Measurements from ENCODE around the gene AFG1L.
"Not testable (repeated sequence)": the region's sequence is repeated elsewhere in the genome, so short reads cannot be mapped to it uniquely, and the experiment has no call there.

AFG1L gene

DNA sequence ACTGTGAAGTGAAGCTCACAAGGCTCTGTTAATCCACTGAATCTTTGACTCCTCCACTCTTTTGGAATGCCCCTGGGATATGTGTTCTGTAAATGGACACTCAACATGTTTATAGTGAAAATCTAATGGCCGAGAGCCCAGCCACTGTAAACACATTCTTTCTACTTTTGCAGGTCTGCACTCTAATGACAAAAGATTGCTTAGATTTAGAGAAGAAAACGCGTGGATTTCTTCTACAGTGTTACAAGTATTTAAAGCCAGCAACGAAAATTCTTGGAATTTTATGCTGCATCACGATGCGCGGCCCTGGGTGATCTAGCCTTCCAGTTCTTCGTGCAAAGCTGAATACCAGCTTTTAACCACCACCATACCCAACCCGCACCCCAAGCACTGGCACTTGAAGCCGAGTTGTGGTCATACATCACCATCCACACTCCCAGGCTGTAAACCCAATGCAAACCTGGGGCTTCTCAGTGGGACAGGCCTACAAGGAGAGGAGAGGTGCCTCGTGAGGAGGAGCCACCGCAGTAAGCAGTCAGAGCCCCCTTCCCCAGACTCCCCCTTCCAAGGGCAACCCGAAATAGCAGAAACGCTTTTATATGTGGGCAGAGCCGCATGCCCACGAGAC is 262.1 kb downstream of the AFG1L start:
- H3K4me1 ChIP-seq (ENCODE audit: control insufficient read depth in 5 of 5, insufficient read depth in 5 of 5, low read length in 5 of 5), result peaks cover 0 to 41% (median 24%) of the 10 kb centered on the region in 5 donors
- no peaks in the 10 kb centered on the region for H3K36me3 ChIP-seq (ENCODE audit: control insufficient read depth in 5 of 5, insufficient read depth in 5 of 5, low read length in 5 of 5)
- no peaks in the 10 kb centered on the region for H3K27me3 ChIP-seq (ENCODE audit: control insufficient read depth in 5 of 5, insufficient read depth in 4 of 5, low read length in 5 of 5)
- peak overlapping the region; percentile 76 to 87 (median 79) for H3K9ac ChIP-seq (ENCODE audit: low read length in 5 of 5)
- peak overlapping the region; percentile 81 for H3K27ac ChIP-seq (ENCODE audit: low read depth, low read length)
- peak overlapping the region; percentile 75 to 97 (median 79) for H3K4me3 ChIP-seq (ENCODE audit: low read depth in 1 of 5, low read length in 5 of 5)
- no peaks in the 10 kb centered on the region for H3K9me3 ChIP-seq (ENCODE audit: control insufficient read depth in 5 of 5, low read length in 5 of 5)

DNA sequence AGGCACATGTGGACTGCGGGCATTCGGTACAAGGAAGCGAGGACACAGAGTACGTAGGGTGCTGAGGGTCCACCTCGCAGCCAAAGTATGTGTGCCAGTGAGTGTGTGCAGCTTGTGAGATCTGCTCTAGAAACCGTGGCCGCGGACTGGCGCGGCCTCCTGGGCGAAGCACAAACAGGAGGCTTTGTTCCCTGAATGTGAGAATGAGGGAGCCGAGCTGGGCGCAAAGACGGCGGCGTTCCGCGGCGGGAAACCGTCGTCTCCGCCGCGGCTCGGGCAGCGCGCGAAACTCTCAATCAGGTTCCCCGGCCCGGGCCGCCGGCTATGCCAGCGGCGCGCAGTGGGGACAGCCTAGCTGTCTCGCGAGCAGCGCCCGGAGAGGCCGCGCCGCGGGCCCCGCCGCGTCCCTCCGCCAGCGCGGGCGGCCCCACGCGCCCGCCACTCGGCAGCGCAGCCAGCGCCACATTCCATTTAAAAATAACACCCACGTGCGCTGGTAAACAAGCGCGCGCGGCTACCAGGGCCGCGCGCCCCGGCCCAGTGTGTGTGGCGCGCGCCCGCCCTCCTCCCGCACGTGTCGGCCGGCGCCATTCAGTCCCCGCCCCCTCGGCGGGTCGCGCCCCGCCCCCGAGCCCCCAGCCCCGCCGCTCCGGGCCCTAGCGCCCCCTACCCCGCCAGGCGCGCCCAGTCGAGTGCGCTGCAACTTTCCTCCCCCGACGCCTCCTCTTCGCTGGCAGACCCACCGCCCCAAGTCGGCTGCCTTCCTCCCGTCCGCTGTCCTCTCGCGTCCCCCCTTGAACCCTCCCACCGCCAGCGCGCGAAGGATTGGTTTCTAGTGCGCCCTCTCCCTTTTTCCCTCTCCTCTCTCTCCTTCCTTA is 262.9 kb downstream of the AFG1L start:
- Histone ChIP-seq H3K4me1 (ENCODE audit: control insufficient read depth in 5 of 5, insufficient read depth in 5 of 5, low read length in 5 of 5) (peaks cover 0 to 48% (median 31%) of the 10 kb centered on the region in 5 donors), H3K9ac (ENCODE audit: low read length in 5 of 5) (peak overlapping the region; percentile 77 to 87 (median 82))

DNA sequence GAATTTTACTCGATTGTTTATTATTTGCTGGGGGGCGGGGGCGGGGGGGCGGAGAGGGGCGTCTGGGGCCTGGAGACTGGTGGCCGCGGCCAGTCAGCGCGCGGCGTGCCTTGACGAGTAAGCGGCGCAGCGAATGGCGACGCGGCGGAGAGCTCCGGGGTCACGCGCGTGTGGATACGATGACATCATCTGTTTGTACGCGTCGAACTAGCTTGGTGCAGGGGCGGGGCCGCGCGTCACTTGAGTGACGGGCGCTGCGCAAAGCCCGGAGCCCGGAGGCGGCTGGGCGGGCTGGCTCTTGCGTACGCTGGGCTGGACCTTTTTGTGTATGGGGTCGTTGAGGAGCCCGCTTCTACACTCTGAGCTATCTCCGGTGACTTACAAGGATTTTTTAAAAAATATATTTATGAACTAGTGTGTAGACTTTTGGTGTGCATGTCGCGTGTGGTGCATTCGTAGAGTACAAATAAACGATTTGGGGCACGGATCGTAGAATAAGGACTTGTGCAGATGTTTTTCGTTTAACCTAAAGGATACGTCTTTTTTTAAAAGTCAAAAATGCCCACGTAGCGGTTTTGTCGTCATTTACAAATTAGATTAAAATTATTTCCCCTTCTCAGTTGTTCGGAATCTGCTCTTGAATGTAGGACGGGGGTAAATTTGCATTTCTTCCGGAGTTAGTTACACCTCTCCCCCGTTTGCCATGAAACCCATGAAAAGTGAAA is 263.7 kb downstream of the AFG1L start:
- Histone ChIP-seq H3K9ac (ENCODE audit: low read length in 5 of 5) (peak overlapping the region; percentile 50 to 89 (median 86)), H3K9me3 (ENCODE audit: control insufficient read depth in 5 of 5, low read length in 5 of 5) (no peaks in the 10 kb centered on the region), H3K4me3 (ENCODE audit: low read depth in 1 of 5, low read length in 5 of 5) (peak overlapping the region; percentile 84 to 97 (median 89)), H3K36me3 (ENCODE audit: control insufficient read depth in 5 of 5, insufficient read depth in 5 of 5, low read length in 5 of 5) (no peaks in the 10 kb centered on the region), H3K4me1 (ENCODE audit: control insufficient read depth in 5 of 5, insufficient read depth in 5 of 5, low read length in 5 of 5) (peaks cover 0 to 56% (median 39%) of the 10 kb centered on the region in 5 donors), H3K27me3 (ENCODE audit: control insufficient read depth in 5 of 5, insufficient read depth in 4 of 5, low read length in 5 of 5) (no peaks in the 10 kb centered on the region), H3K27ac (ENCODE audit: low read depth, low read length) (peak overlapping the region; percentile 97)

More for the DNA sequence above, 262.9 kb downstream of the AFG1L start:
- Histone ChIP-seq H3K9me3 (ENCODE audit: control insufficient read depth in 5 of 5, low read length in 5 of 5) (no peaks in the 10 kb centered on the region), H3K27ac (ENCODE audit: low read depth, low read length) (peak overlapping the region; percentile 88), H3K27me3 (ENCODE audit: control insufficient read depth in 5 of 5, insufficient read depth in 4 of 5, low read length in 5 of 5) (no peaks in the 10 kb centered on the region), H3K36me3 (ENCODE audit: control insufficient read depth in 5 of 5, insufficient read depth in 5 of 5, low read length in 5 of 5) (no peaks in the 10 kb centered on the region), H3K4me3 (ENCODE audit: low read depth in 1 of 5, low read length in 5 of 5) (peak overlapping the region; percentile 75 to 97 (median 79))

DNA sequence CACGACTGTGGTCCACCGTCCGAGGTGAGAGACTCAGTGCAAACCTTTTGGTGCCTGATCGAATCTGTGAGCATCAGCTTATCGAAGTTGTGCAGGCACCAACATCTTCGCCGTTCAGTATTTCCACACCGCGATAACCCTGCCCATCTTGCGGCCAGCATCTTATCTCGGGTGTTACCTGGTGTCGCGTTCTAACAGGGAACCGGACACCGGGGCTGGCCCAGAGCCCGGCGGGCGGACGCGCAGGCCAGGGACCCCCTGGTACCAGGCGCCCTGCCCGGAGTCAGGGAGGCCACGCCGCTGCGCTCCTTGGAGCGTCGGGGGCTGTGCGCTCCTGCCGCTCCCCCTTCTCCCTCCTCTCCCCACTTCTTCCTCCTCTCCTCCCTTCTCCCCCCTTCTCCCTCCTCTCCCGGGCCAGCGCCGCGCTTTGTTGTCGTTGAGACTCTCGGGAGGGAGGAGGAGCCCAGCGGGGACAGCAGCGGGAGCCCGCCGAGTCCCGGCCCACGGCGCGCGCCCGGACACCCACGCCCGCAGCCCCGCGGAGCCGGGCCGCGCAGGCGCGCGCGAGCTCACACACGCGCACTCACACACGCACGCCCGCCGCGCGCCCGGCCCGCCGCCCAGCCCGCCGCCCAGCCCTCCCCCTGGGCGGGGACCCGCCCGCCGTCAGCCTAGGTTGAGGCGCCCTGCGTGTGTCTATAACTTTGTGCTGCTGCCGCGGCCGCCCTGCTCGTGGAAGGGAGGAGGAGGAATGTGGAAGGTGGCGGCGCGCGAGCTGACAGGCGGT is 264.4 kb downstream of the AFG1L start:
- no peaks in the 10 kb centered on the region for H3K9me3 ChIP-seq (ENCODE audit: control insufficient read depth in 5 of 5, low read length in 5 of 5)
- no peaks in the 10 kb centered on the region for H3K36me3 ChIP-seq (ENCODE audit: control insufficient read depth in 5 of 5, insufficient read depth in 5 of 5, low read length in 5 of 5)
- peak overlapping the region; percentile 50 to 96 (median 87) for H3K9ac ChIP-seq (ENCODE audit: low read length in 5 of 5)
- H3K4me3 ChIP-seq (ENCODE audit: low read depth in 1 of 5, low read length in 5 of 5), result peak overlapping the region; percentile 86 to 97 (median 90)
- no peaks in the 10 kb centered on the region for H3K27me3 ChIP-seq (ENCODE audit: control insufficient read depth in 5 of 5, insufficient read depth in 4 of 5, low read length in 5 of 5)
- H3K4me1 ChIP-seq (ENCODE audit: control insufficient read depth in 5 of 5, insufficient read depth in 5 of 5, low read length in 5 of 5), result peaks cover 0 to 64% (median 46%) of the 10 kb centered on the region in 5 donors
- peak overlapping the region; percentile 97 for H3K27ac ChIP-seq (ENCODE audit: low read depth, low read length)

DNA sequence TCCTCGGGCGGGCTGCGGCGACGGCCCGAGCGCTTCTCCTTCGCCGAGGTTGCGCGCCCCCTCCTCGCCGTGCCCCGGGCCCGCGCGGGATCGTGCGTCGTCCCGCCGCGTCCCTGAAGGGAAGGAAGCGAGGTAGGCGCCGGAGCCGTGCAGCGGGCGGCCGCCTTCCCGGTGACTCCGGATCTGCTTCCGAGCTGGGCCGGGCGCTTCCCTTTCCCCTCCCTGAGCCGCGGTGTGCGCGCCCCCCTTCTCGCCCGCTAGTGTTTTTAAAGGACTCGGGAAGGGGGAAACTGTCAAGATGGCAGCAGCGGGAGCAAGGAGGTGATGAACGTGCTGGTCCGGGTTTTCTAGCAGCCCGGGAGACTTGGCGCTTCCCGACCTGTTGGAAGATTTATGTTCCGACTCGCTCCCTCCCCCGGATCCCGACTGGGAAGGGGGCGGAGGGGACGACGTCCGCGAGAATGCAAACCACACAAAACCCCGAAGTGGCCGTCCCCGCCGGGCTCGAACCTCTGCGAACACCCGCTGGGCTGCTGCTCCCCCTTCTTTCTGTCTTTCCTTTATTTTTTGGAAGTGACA is 265.1 kb downstream of the AFG1L start:
- peak overlapping the region; percentile 86 to 97 (median 86) for H3K4me3 ChIP-seq (ENCODE audit: low read depth in 1 of 5, low read length in 5 of 5)

DNA sequence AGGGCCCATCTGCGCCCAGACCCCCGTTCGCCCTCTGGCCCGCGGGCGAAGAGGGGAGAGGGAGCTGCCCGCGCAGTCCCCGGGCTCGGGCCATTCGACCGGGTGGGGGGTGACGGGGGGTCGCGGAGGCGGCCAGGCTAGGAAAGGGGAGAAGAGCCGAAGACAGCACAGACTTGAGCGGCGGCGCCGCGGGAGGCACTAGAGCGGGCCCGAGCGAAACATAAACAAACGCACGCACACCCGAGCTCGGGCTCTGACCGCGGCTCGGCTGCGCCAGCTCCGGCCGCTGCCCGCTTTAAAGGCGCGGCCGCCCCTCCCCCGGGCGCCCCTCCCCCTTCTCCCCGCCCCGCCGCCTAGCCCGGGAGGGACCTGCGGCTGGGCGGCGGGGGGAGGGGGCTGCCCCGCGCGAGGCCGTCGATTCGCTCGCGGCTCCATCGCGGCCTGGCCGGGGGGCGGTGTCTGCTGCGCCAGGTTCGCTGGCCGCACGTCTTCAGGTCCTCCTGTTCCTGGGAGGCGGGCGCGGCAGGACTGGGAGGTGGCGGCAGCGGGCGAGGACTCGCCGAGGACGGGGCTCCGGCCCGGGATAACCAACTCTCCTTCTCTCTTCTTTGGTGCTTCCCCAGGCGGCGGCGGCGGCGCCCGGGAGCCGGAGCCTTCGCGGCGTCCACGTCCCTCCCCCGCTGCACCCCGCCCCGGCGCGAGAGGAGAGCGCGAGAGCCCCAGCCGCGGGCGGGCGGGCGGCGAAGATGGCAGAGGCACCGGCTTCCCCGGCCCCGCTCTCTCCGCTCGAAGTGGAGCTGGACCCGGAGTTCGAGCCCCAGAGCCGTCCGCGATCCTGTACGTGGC is 265.8 kb downstream of the AFG1L start, which contains the start of gene FOXO3:
Gene FOXO3, plus strand, starts transcription at position 455 of the 846 bp plus-strand sequence. Its CDS starts 292 bp downstream, at position 747.
- no peaks in the 10 kb centered on the region for H3K36me3 ChIP-seq (ENCODE audit: control insufficient read depth in 5 of 5, insufficient read depth in 5 of 5, low read length in 5 of 5)
- H3K9ac ChIP-seq (ENCODE audit: low read length in 5 of 5), result peak within 1 kb of the TSS; percentile 75 to 96 (median 87)
- peak within 1 kb of the TSS; percentile 97 for H3K27ac ChIP-seq (ENCODE audit: low read depth, low read length)
- peaks cover 2 to 72% (median 56%) of the 10 kb centered on the region in 5 donors for H3K4me1 ChIP-seq (ENCODE audit: control insufficient read depth in 5 of 5, insufficient read depth in 5 of 5, low read length in 5 of 5)
- no peaks in the 10 kb centered on the region for H3K27me3 ChIP-seq (ENCODE audit: control insufficient read depth in 5 of 5, insufficient read depth in 4 of 5, low read length in 5 of 5)
- H3K4me3 ChIP-seq (ENCODE audit: low read depth in 1 of 5, low read length in 5 of 5), result peak within 1 kb of the TSS; percentile 86 to 97 (median 86)
- H3K9me3 ChIP-seq (ENCODE audit: control insufficient read depth in 5 of 5, low read length in 5 of 5), result no peaks in the 10 kb centered on the region

More for the DNA sequence above, 265.1 kb downstream of the AFG1L start:
- Histone ChIP-seq H3K27ac (ENCODE audit: low read depth, low read length) (peak overlapping the region; percentile 97), H3K4me1 (ENCODE audit: control insufficient read depth in 5 of 5, insufficient read depth in 5 of 5, low read length in 5 of 5) (peaks cover 0 to 71% (median 53%) of the 10 kb centered on the region in 5 donors), H3K36me3 (ENCODE audit: control insufficient read depth in 5 of 5, insufficient read depth in 5 of 5, low read length in 5 of 5) (no peaks in the 10 kb centered on the region), H3K9ac (ENCODE audit: low read length in 5 of 5) (peak overlapping the region in 4 of 5 donors; percentile 86 to 96 (median 91)), H3K27me3 (ENCODE audit: control insufficient read depth in 5 of 5, insufficient read depth in 4 of 5, low read length in 5 of 5) (no peaks in the 10 kb centered on the region), H3K9me3 (ENCODE audit: control insufficient read depth in 5 of 5, low read length in 5 of 5) (no peaks in the 10 kb centered on the region)

DNA sequence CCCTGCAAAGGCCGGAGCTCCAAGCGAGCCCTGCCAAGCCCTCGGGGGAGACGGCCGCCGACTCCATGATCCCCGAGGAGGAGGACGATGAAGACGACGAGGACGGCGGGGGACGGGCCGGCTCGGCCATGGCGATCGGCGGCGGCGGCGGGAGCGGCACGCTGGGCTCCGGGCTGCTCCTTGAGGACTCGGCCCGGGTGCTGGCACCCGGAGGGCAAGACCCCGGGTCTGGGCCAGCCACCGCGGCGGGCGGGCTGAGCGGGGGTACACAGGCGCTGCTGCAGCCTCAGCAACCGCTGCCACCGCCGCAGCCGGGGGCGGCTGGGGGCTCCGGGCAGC is 266.4 kb downstream of the AFG1L start:
- H3K4me1 ChIP-seq (ENCODE audit: control insufficient read depth in 5 of 5, insufficient read depth in 5 of 5, low read length in 5 of 5), result peaks cover 4 to 72% (median 57%) of the 10 kb centered on the region in 5 donors
- H3K9ac ChIP-seq (ENCODE audit: low read length in 5 of 5), result peak overlapping the region in 4 of 5 donors; percentile 72 to 89 (median 78)

DNA sequence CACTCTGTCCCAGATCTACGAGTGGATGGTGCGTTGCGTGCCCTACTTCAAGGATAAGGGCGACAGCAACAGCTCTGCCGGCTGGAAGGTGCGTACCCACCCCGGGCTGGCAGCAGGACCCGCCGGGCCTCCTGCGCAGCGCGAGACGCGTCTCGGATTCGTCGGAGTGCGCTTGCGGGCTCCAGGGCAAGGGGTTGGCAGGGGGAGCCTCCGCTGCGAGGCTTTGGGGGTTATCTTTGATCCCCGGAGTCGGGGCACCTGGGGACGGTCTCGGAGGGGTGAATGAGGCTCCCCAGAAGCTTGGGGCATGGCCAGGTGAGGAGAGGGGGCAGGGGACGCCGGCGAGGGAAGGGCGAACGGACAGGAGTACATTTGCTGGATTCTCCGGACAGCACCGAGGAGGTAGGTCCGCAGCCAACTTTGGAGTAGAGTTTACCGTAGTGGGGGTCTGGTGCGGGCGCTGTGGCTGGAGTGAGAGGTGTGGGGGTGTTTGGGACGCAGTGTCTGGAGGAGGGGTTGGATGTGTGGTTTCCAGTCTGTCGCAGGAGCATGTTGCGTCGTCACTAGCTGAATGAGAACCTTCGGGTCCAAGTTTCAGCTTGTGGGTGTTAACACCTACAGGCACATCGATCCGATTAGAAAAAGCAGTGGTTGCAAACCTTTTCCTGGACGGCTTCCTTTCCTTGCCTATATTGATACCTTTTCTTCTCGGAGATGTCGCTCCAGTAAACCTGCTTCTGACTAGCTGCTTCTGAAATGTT is 267.1 kb downstream of the AFG1L start:
- Histone ChIP-seq H3K9ac (ENCODE audit: low read length in 5 of 5) (peak overlapping the region; percentile 72 to 89 (median 76)), H3K4me3 (ENCODE audit: low read depth in 1 of 5, low read length in 5 of 5) (peak overlapping the region; percentile 80 to 97 (median 90)), H3K4me1 (ENCODE audit: control insufficient read depth in 5 of 5, insufficient read depth in 5 of 5, low read length in 5 of 5) (peaks cover 7 to 72% (median 58%) of the 10 kb centered on the region in 5 donors), H3K36me3 (ENCODE audit: control insufficient read depth in 5 of 5, insufficient read depth in 5 of 5, low read length in 5 of 5) (peaks cover 0 to 4% (median 0%) of the 10 kb centered on the region in 5 donors), H3K27me3 (ENCODE audit: control insufficient read depth in 5 of 5, insufficient read depth in 4 of 5, low read length in 5 of 5) (no peaks in the 10 kb centered on the region), H3K27ac (ENCODE audit: low read depth, low read length) (peak overlapping the region; percentile 88), H3K9me3 (ENCODE audit: control insufficient read depth in 5 of 5, low read length in 5 of 5) (no peaks in the 10 kb centered on the region)

More for the DNA sequence above, 266.4 kb downstream of the AFG1L start:
- Histone ChIP-seq H3K27ac (ENCODE audit: low read depth, low read length) (peak overlapping the region; percentile 88), H3K4me3 (ENCODE audit: low read depth in 1 of 5, low read length in 5 of 5) (peak overlapping the region; percentile 57 to 97 (median 86))
- not testable (repeated sequence) for H3K9me3 ChIP-seq (ENCODE audit: control insufficient read depth in 5 of 5, low read length in 5 of 5); H3K36me3 ChIP-seq (ENCODE audit: control insufficient read depth in 5 of 5, insufficient read depth in 5 of 5, low read length in 5 of 5); H3K27me3 ChIP-seq (ENCODE audit: control insufficient read depth in 5 of 5, insufficient read depth in 4 of 5, low read length in 5 of 5)
